Measurements from ENCODE around the gene PDE4D.

DNA sequence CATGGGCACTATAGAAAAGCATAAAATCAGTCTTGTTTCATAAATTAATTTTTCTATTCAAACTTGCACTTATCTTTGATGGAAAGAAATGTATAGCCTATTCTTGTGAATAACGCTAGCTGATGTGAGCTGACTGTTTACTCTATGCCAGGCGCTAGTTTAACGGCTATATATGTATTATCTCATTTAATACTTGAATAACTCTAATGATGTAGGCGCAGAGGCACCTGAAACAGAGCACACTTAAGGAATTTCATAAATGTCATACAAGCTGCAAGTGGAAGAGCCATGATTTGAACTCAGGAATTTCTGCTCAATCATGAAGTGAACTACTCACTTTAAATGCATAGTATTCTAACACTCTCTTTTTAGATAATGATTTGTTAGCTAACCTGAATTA is 551.8 kb downstream of the PDE4D start:
- TF ChIP-seq, protein P1, sequence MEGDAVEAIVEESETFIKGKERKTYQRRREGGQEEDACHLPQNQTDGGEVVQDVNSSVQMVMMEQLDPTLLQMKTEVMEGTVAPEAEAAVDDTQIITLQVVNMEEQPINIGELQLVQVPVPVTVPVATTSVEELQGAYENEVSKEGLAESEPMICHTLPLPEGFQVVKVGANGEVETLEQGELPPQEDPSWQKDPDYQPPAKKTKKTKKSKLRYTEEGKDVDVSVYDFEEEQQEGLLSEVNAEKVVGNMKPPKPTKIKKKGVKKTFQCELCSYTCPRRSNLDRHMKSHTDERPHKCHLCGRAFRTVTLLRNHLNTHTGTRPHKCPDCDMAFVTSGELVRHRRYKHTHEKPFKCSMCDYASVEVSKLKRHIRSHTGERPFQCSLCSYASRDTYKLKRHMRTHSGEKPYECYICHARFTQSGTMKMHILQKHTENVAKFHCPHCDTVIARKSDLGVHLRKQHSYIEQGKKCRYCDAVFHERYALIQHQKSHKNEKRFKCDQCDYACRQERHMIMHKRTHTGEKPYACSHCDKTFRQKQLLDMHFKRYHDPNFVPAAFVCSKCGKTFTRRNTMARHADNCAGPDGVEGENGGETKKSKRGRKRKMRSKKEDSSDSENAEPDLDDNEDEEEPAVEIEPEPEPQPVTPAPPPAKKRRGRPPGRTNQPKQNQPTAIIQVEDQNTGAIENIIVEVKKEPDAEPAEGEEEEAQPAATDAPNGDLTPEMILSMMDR (conservative IDR thresholded peaks at IDR 0.05; ENCODE audit: low read depth, low read length), result no peak
- no peak for TF ChIP-seq EZH2 (IDR thresholded peaks at IDR 0.05; ENCODE audit: borderline replicate concordance, low read depth, low read length, poor library complexity, severe bottlenecking)
